Small intestine (tissue), 7 donors: ENCODE measurements around the gene FUT8. TPM values are rescaled to one million over a fixed set of nuclear protein-coding genes. Genes with fewer than 3 reads are reported as not detected.

Experiments used
- DNase-seq, 2 donors: peaks; one replicate each; pipeline versions ENCODE4 v3.0.0 to v3.0.0-alpha.2; 2013
- FAIRE-seq: peaks from 2 replicates; lab custom pipeline; 2012; peaks lifted over from hg19 to GRCh38; lab: Jason Lieb, UNC
- H3K27ac ChIP-seq, 3 donors: one replicate each; pipeline ENCODE4 v1.5.1; 2013; ENCODE audit warnings: low read length in 2 of 3, mild to moderate bottlenecking in 2 of 3, control low read depth in 1 of 3, inconsistent platforms in 1 of 3, low read depth in 1 of 3, moderate library complexity in 1 of 3
- H3K27me3 ChIP-seq, 3 donors: one replicate each; pipeline ENCODE4 v1.6.1; 2013; ENCODE audit warnings: low read length in 3 of 3, inconsistent platforms in 1 of 3; ENCODE audit not compliant: control insufficient read depth in 3 of 3, insufficient read depth in 3 of 3
- H3K36me3 ChIP-seq, 3 donors: one replicate each; pipeline ENCODE4 v1.6.1; 2013; ENCODE audit warnings: low read length in 3 of 3, inconsistent platforms in 1 of 3, low read depth in 1 of 3, mild to moderate bottlenecking in 1 of 3, moderate library complexity in 1 of 3; ENCODE audit not compliant: control insufficient read depth in 3 of 3, insufficient read depth in 2 of 3
- H3K4me1 ChIP-seq, 3 donors: one replicate each; pipeline ENCODE4 v1.6.1; 2013; ENCODE audit warnings: low read length in 2 of 3, inconsistent platforms in 1 of 3, low read depth in 1 of 3, mild to moderate bottlenecking in 1 of 3, moderate library complexity in 1 of 3; ENCODE audit not compliant: control insufficient read depth in 3 of 3, insufficient read depth in 2 of 3
- H3K4me3 ChIP-seq, 3 donors: one replicate each; pipeline ENCODE4 v1.5.1; 2013; ENCODE audit warnings: low read length in 3 of 3, control low read depth in 1 of 3, inconsistent platforms in 1 of 3, low read depth in 1 of 3, mild to moderate bottlenecking in 1 of 3, moderate library complexity in 1 of 3
- H3K9me3 ChIP-seq, 2 donors: one replicate each; pipeline ENCODE4 v1.6.1; 2013; ENCODE audit warnings: low read depth in 1 of 2, low read length in 1 of 2; ENCODE audit not compliant: control insufficient read depth in 2 of 2, insufficient read depth in 1 of 2
- WGBS, 3 donors: extraction: QIAGEN DNeasy Blood & Tissue Kit; methylation state at CpG; one replicate each; pipeline ENCODE4 v1.1.7; 2013; 5-methylcytosine and 5-hydroxymethylcytosine counted together
- polyA plus RNA-seq, 4 donors: library from polyadenylated mRNA; stranded (reverse) in 3 of 4; unstranded in 1 of 4; fragments of 200-250 nt in 3 of 4; fragments of 120-200 nt in 1 of 4; gene quantifications; one replicate each; pipeline versions ENCODE4 v1.2.1 to v1.2.3, GENCODE V29; 2013
- donor health status: healthy with polysubstance abuse.
- donor health status: control.
- donor health status: control.
- donor health status: Bipolar disorder and iron deficiency.
- donor health status: healthy.

Gene FUT8
- polyA plus RNA-seq, 4 donors = 4.7 to 81.3 (median 28.6) TPM

GRCh38 chr14:65536781-65537423, 124.4 kb downstream of the FUT8 start:
- H3K27me3 ChIP-seq = no peaks in the 10 kb centered on the region
- FAIRE-seq (no peak), DNase-seq (no peak)
- no peak overlapping the region for H3K4me3 ChIP-seq
- peaks cover 0 to 10% (median 0%) of the 10 kb centered on the region in 3 donors for H3K36me3 ChIP-seq
- no peaks in the 10 kb centered on the region for H3K4me1 ChIP-seq
- 98 to 100% (median 98%) methylated on average over 2 of the region's 2 CpGs for WGBS, 3 donors
- no peak overlapping the region for H3K27ac ChIP-seq
- H3K9me3 ChIP-seq = peaks cover 0 to 9% of the 10 kb centered on the region in 2 donors

- Histone ChIP-seq H3K9me3 (no peaks in the 10 kb centered on the region), H3K4me3 (no peak overlapping the region), H3K36me3 (no peaks in the 10 kb centered on the region), H3K27ac (no peak overlapping the region), H3K4me1 (no peaks in the 10 kb centered on the region), H3K27me3 (no peaks in the 10 kb centered on the region)
- FAIRE-seq = no peak
- DNase-seq = no peak
- 79 to 97% (median 86%) methylated on average over 2 of the region's 2 CpGs for WGBS, 3 donors
These were observed 136.3 kb downstream of the FUT8 start for GRCh38 chr14:65548878-65549277.

DNA sequence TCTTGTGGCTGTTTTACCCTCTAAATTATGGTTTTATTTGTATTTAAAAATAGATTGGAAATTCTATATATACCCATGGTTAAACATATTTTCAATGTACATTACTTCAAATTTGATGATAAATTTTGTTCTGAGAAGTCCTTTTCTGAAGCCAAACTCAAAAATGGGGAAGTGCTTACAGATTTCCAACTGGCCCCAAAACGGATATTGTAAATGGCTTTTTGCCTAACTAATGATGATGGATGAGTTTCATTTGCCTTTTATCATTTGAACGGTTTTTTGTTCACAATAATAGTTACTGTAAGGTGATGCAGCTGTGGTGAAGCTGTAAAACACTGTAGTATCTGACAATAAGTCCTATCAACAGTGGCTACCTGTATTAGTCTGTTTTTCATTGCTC, 136.9 kb downstream of the FUT8 start:
- no peaks in the 10 kb centered on the region for H3K4me1 ChIP-seq
- FAIRE-seq (no peak), DNase-seq (no peak)
- H3K27me3 ChIP-seq = no peaks in the 10 kb centered on the region
- H3K4me3 ChIP-seq = no peak overlapping the region
- H3K9me3 ChIP-seq = no peaks in the 10 kb centered on the region
- no peak overlapping the region for H3K27ac ChIP-seq
- 45 to 69% (median 65%) methylated on average over 2 of the region's 2 CpGs for WGBS, 3 donors
- no peaks in the 10 kb centered on the region for H3K36me3 ChIP-seq

DNA sequence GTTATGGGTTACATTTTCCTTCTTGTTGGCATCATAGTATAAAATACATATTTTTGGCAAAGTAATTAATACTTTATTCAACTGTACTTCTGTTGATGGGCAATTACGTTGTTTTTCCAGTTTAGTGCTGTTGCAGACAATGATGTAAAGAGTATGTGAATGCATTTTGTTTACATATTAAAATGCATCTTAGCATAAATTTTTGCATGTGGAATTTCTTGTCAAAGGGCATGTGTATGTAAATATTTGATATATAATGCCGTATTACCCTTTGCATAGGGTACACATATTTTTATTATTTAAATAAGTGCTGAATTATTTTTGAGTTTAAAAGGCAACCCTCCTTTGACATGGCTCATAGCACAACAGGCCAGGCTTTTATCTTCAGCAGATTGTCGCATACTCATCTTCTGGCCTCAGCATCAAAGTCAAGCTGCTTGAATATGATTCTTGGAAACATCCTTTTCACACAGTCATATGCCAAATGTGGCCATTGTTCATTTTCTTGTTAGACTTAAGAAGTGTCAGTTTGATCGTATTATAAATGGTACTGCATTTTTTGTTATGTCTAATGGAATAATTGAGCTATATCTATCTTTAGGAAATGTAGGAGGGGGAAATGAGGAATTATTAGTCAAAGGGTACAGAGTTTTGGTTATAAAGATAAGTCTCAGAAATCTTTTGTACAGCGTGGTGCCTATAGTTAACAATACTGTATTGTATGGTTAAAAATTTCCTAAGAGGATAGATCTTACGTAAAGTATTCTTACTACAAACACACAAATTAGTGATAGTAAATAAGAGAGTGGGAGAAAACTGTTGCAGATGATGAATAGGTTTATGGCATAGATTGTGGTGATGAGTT, 138.5 kb downstream of the FUT8 start:
- Histone ChIP-seq H3K4me1 (peaks cover 0 to 2% (median 0%) of the 10 kb centered on the region in 3 donors), H3K36me3 (no peaks in the 10 kb centered on the region), H3K27me3 (no peaks in the 10 kb centered on the region), H3K9me3 (no peaks in the 10 kb centered on the region), H3K27ac (no peak overlapping the region), H3K4me3 (no peak overlapping the region)
- DNase-seq = no peak
- 89 to 94% (median 89%) methylated on average over 6 of the region's 6 CpGs for WGBS, 3 donors
- no peak for FAIRE-seq

DNA sequence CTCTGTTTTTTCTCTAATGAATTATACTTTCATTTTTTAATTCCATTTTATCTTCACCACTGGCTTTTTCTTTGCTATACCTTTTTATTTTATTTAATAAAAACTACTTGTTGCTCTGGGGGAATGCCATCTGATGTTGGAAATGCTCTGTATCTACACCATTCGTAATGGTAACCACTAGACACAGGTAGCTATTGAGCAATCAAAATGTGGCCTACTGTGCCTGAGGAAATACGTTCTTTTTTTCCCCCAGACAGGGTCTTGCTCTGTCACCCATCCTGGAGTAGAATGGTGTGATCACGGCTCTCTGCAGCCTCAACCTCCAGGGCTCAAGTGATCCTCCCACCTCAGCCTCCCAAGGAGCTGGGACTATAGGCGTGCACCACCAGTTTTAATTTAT, 140.2 kb downstream of the FUT8 start:
- H3K36me3 ChIP-seq = no peaks in the 10 kb centered on the region
- FAIRE-seq (no peak), DNase-seq (no peak)
- 92 to 94% (median 92%) methylated on average over 4 of the region's 4 CpGs for WGBS, 3 donors
- H3K4me3 ChIP-seq = no peak overlapping the region
- H3K4me1 ChIP-seq = peaks cover 0 to 2% (median 0%) of the 10 kb centered on the region in 3 donors
- no peak overlapping the region for H3K27ac ChIP-seq
- H3K27me3 ChIP-seq = no peaks in the 10 kb centered on the region
- no peaks in the 10 kb centered on the region for H3K9me3 ChIP-seq

- H3K4me1 ChIP-seq = peaks cover 0 to 2% (median 0%) of the 10 kb centered on the region in 3 donors
- H3K36me3 ChIP-seq = no peaks in the 10 kb centered on the region
- no peak overlapping the region for H3K27ac ChIP-seq
- no peak for DNase-seq
- H3K4me3 ChIP-seq = no peak overlapping the region
- no peaks in the 10 kb centered on the region for H3K27me3 ChIP-seq
- FAIRE-seq = no peak
- H3K9me3 ChIP-seq = no peaks in the 10 kb centered on the region
These were observed 142.3 kb downstream of the FUT8 start for GRCh38 chr14:65554837-65555236.

GRCh38 chr14:65555358-65555757, 142.8 kb downstream of the FUT8 start:
- peaks cover 0 to 2% (median 0%) of the 10 kb centered on the region in 3 donors for H3K4me1 ChIP-seq

DNA sequence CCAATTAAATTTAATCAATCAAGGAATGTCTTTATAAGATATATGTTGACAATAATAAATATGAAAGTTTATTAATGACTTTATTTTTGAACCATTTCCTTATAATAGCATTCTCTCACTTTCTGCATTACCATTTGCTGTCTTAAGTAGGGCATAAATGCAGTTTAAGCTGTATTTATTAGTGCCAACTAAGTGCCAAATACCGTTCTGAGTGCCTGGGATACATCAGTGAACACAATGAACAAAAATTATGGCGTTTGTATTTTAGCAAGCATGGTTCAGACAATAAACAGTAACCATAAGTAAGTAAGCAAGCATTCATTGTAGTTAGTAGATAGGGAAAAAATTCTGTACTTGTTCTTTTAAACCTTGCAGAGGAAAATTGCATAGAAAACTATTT, 145.8 kb downstream of the FUT8 start:
- no peak for FAIRE-seq
- Histone ChIP-seq H3K27ac (no peak overlapping the region), H3K4me3 (no peak overlapping the region), H3K9me3 (no peaks in the 10 kb centered on the region), H3K36me3 (peaks cover 0 to 2% (median 0%) of the 10 kb centered on the region in 3 donors), H3K4me1 (peaks cover 0 to 2% (median 0%) of the 10 kb centered on the region in 3 donors), H3K27me3 (no peaks in the 10 kb centered on the region)
- DNase-seq = no peak
- 79 to 84% (median 82%) methylated on average over 2 of the region's 2 CpGs for WGBS, 3 donors

More at GRCh38 chr14:65555358-65555757, 142.8 kb downstream of the FUT8 start:
- H3K36me3 ChIP-seq = no peaks in the 10 kb centered on the region
- H3K27me3 ChIP-seq = no peaks in the 10 kb centered on the region
- no peak overlapping the region for H3K27ac ChIP-seq
- H3K9me3 ChIP-seq = no peaks in the 10 kb centered on the region
- DNase-seq (peak in 1 of 2 donors; percentile 7), FAIRE-seq (no peak)
- H3K4me3 ChIP-seq = no peak overlapping the region
